Astrocyte of the cerebellum (primary cell): ENCODE measurements around the gene NAALAD2.

Source experiments
- DNase-seq: peaks from one replicate; pipeline ENCODE4 v3.0.0-alpha.2; 2011; ENCODE audit warnings: low read depth
- H3K4me3 ChIP-seq: 2 replicates; pipeline ENCODE4 v1.5.1; 2011; ENCODE audit warnings: mild to moderate bottlenecking, low read depth, low read length, moderate library complexity
- CTCF ChIP-seq: IDR thresholded peaks from 2 replicates; pipeline ENCODE4 v1.5.1; 2012; ENCODE audit warnings: low read length, low read depth, moderate library complexity, mild to moderate bottlenecking; ENCODE audit errors: missing control alignments
- in situ Hi-C: cut with HindIII; loops from 2 replicates; pipeline ENCODE4 v1.10.0; 2017; ENCODE audit warnings: low sequenced_read_pairs

NAALAD2 gene

GRCh38 chr11:90168571-90168970, 34.1 kb downstream of the NAALAD2 start:
- no peak for TF ChIP-seq CTCF
- no peak overlapping the region for H3K4me3 ChIP-seq
- in situ Hi-C loops, result no loop called here

GRCh38 chr11:90171359-90171758, 36.9 kb downstream of the NAALAD2 start:
- no peak overlapping the region for H3K4me3 ChIP-seq
- DNase-seq, result no peak
- no peak for TF ChIP-seq CTCF
- in situ Hi-C loops, result no loop called here

More at GRCh38 chr11:90168571-90168970, 34.1 kb downstream of the NAALAD2 start:
- DNase-seq, result no peak

- no peak overlapping the region for H3K4me3 ChIP-seq
- in situ Hi-C loops, result no loop called here
- DNase-seq, result no peak
- no peak for TF ChIP-seq CTCF
Observed at GRCh38 chr11:90176069-90176468, 41.6 kb downstream of the NAALAD2 start.

GRCh38 chr11:90178751-90179150, 44.3 kb downstream of the NAALAD2 start:
- no peak for TF ChIP-seq CTCF
- H3K4me3 ChIP-seq, result no peak overlapping the region
- in situ Hi-C loops, result no loop called here
- no peak for DNase-seq

DNA sequence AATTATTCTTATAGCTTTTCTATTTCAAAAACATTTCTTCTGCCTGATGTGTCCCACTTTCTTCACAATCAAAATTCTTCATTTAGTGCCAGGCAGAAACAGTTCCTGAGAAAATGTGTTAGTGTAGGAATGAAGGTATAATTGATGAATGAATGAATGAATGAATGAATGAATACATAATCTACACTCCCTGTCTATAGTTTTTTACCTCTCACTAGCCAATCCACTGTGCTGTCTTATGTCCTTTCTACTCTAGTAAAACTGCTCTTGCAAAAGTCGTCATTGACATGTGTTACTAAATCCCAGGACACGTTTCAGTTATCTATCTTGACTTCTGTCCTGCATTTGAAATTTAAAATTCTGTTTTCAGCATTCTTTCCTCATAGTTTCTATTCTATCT, 45.5 kb downstream of the NAALAD2 start:
- no peak for TF ChIP-seq CTCF
- in situ Hi-C loops, result no loop called here

GRCh38 chr11:90187839-90188238, 53.4 kb downstream of the NAALAD2 start:
- H3K4me3 ChIP-seq, result no peak overlapping the region
- no peak for DNase-seq
- TF ChIP-seq CTCF, result no peak
- in situ Hi-C loops, result no loop called here

More for the DNA sequence above, 45.5 kb downstream of the NAALAD2 start:
- H3K4me3 ChIP-seq, result no peak overlapping the region
- DNase-seq, result no peak

DNA sequence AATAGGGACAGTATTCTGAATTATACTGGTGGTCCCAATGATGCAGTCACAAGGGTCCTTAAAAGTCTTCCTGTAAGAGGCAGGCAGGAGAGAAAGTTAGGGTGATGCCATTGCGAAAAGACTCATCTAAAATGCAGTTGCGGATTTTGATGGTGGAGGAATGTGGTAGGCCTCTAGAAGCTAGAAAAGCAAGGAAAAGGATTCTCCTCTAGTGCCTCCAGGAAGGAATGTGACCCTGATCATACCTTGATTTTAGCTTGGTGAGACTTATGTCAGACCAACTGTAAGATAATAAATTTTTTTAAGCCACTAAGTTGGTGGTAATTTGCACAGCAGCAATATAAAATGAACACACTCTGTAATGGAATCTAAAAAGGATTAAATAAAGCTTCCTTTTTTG, 54.5 kb downstream of the NAALAD2 start:
- H3K4me3 ChIP-seq, result no peak overlapping the region
- in situ Hi-C loops, result no loop called here
- no peak for TF ChIP-seq CTCF
- no peak for DNase-seq
